Activated CD8-positive, alpha-beta T cell treated with anti-CD3 and anti-CD28 coated beads, Interleukin-2, amount 10 ng/mL, durations not matched to agents 7 days and 5 days (primary cell): ENCODE results near the gene CD247. TPM values are rescaled to one million over a fixed set of nuclear protein-coding genes. Genes with fewer than 3 reads are reported as not detected.

Experiments used
- ATAC-seq: fragments of 150-1000 bp; cut with Tn5 transposase; one replicate; pipeline ENCODE4 v1.10.0; 2021; ENCODE audit warnings: moderate library complexity
- CTCF ChIA-PET: fragments of 350-600 bp; sonication (Branson Sonifier 250); formaldehyde crosslinking; loops from one replicate; lab custom pipeline; 2021; ENCODE audit warnings: antibody characterized with exemption; lab: Charles Lee
- POLR2A ChIA-PET: fragments of 350-600 bp; sonication (Branson Sonifier 250); formaldehyde crosslinking; loops from one replicate; lab custom pipeline; 2021; ENCODE audit warnings: antibody characterized with exemption; lab: Charles Lee
- DNase-seq: peaks from one replicate; pipeline ENCODE4 v3.0.0-alpha.2; 2020
- H3K27ac Mint-ChIP-seq: one replicate; pipeline ENCODE4 v1.8.0; 2021; ENCODE audit warnings: mild to moderate bottlenecking, mixed read lengths
- H3K27me3 Mint-ChIP-seq: one replicate; pipeline ENCODE4 v1.8.0; 2021; ENCODE audit warnings: low read depth, mixed read lengths
- H3K36me3 Mint-ChIP-seq: one replicate; pipeline ENCODE4 v1.8.0; 2021; ENCODE audit warnings: low read depth, mixed read lengths
- H3K4me1 Mint-ChIP-seq: one replicate; pipeline ENCODE4 v1.8.0; 2021; ENCODE audit warnings: low read depth, mixed read lengths
- H3K4me3 Mint-ChIP-seq: one replicate; pipeline ENCODE4 v1.8.0; 2021; ENCODE audit warnings: mild to moderate bottlenecking, mixed read lengths
- H3K9me3 Mint-ChIP-seq: one replicate; pipeline ENCODE4 v1.8.0; 2022; ENCODE audit warnings: mixed read lengths; ENCODE audit not compliant: insufficient read depth
- total RNA-seq, 2 experiments: library from RNA; stranded (reverse); gene quantifications; one replicate each; pipeline ENCODE4 v1.2.3, GENCODE V29; 2021

Gene CD247
- total RNA-seq, 2 experiments from 2014 or later, result 243 to 251 TPM

DNA sequence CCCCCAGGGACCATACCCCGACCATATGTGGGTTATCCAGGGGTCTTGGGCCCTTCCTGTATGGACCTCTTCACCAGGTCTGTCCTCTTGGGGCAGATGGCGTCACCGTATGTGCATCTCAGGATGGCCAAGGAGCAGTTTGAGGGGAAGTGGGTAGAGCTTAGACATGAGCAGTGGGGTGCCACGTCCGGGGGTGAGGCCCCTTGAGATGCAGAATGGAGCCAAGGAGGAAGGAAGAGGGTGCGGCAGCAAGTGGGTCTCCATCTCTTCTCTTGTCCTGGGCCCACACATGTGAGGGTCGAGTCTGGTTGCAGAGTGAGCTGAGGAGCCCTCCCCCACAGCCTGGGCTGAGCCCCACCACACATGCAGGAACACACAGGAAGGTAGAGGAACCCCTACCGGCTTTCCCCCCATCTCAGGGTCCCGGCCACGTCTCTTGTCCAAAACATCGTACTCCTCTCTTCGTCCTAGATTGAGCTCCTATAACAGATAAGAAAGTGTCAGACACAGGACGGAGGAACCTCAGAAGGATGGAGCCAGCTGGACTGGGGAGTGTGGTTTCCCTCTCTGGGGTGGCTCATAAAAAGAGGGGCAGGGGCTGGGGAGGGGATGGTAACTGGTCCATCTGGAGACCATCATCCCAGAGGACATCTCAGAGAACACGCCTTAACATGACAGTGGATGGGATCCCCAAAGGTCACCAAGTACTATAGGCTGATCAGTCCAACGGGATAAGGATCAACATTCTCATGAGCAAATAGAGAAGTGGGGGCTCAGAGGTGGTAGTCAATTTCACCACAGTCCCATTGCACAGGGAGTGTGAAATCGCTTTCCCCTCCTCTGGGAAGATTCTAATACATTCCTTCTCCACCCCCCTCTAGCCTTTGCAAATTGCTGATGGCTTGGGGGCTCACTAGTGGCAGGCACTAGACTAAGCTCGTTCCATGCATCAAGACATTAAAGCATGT is 79.9 kb downstream of the CD247 start:
- Mint-ChIP-seq H3K9me3 (no peaks in the 10 kb centered on the region), H3K27ac (peak overlapping the region; percentile 96), H3K36me3 (peaks cover 77% of the 10 kb centered on the region), H3K4me3 (peak overlapping the region; percentile 73), H3K4me1 (peaks cover 90% of the 10 kb centered on the region), H3K27me3 (no peaks in the 10 kb centered on the region)
- DNase-seq (peak; percentile 67), ATAC-seq (peak; percentile 34)
- ChIA-PET CTCF (interaction anchor here (0.7 to 5.1 kb wide), 12 partner anchors 9 to 171 kb away, joined by 3 to 26 read pairs (median 3); no protein-coding TSS in a partner anchor), POLR2A (interaction anchor here (1.0 to 2.3 kb wide), 3 partner anchors 9 to 79 kb away, joined by 3 to 8 read pairs (median 5); partner anchors contain the start of gene CD247)

DNA sequence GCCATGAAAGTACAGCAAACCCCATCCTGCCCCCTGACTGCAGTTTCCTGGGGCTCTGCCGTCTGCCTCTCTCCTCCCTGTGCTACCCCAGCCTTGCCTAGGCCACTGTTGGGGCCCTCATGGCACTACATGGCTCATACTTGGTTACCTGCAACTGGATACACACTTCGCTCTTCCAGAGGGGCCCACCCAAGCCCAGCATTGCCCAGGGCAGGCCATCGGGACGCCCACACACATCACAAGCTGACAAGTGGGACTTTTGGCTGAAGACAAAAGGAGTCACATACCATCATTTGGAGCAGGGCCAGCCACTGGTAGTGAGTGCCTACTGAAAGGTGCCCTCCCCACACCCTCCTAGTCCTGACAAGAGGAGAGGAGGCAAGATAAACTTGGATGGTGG is 82.8 kb downstream of the CD247 start:
- no peaks in the 10 kb centered on the region for H3K9me3 Mint-ChIP-seq
- POLR2A ChIA-PET, result interaction anchor here (1.2 kb wide), 1 partner anchor 83 kb away, joined by 3 read pairs; the partner anchor contains the start of gene CD247

DNA sequence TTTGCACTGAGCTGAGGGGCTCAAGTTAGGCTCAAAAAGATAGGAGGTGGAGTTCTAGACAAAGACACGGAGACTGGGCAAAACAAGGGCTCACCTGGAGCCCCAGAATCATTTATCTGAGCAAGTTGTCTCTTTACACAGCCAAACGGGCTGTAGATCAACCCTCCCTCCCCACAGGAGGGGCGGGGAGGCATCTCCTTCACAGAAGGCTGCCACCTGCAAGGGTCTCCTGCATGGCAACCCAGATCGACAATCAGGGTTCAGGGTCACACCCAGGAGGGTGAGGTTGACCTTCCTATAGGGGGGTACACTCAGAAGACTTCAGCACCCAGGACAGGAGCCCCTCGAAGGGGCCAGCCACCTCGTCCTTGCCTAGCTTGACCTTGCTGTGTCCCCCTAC is 84.0 kb downstream of the CD247 start:
- ATAC-seq, result no peak
- Mint-ChIP-seq H3K27ac (peak overlapping the region; percentile 60), H3K27me3 (no peaks in the 10 kb centered on the region), H3K4me1 (peaks cover 66% of the 10 kb centered on the region), H3K36me3 (peaks cover 83% of the 10 kb centered on the region), H3K9me3 (no peaks in the 10 kb centered on the region), H3K4me3 (no peak overlapping the region)
- CTCF ChIA-PET, result interaction anchor here (1.0 to 2.2 kb wide), 3 partner anchors 22 to 107 kb away, joined by 3 to 8 read pairs (median 3); no protein-coding TSS in a partner anchor
- POLR2A ChIA-PET, result no interaction called here
- DNase-seq, result no peak

More for the DNA sequence above, 82.8 kb downstream of the CD247 start:
- Mint-ChIP-seq H3K36me3 (peaks cover 81% of the 10 kb centered on the region), H3K27me3 (no peaks in the 10 kb centered on the region), H3K4me3 (no peak overlapping the region), H3K27ac (peak overlapping the region; percentile 87), H3K4me1 (peaks cover 70% of the 10 kb centered on the region)
- CTCF ChIA-PET, result interaction anchor here (1.0 kb wide), 1 partner anchor 12 kb away, joined by 3 read pairs; no protein-coding TSS in a partner anchor
- no peak for ATAC-seq
- no peak for DNase-seq

DNA sequence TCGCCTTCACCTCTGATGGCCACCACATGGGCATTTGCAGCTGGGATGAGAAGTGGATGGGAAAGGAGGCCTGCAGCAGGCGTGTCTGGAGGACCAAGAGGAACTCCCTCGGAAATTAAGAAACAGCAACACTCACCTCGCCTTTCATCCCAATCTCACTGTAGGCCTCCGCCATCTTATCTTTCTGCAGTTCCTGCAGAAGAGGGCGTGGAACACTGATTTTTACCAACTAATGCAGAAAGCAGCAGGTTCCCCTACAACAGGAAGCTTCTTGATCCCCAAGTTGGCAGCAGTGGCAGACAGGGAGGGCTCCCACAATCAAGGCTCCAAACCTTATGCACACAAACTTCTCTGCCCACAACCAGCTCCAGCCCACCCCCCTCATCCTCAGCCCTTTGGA is 84.4 kb downstream of the CD247 start:
- DNase-seq (no peak), ATAC-seq (no peak)
- H3K27ac Mint-ChIP-seq, result peak overlapping the region; percentile 68
- peaks cover 64% of the 10 kb centered on the region for H3K4me1 Mint-ChIP-seq
- ChIA-PET POLR2A (no interaction called here), CTCF (interaction anchor here (1.0 to 2.2 kb wide), 3 partner anchors 22 to 108 kb away, joined by 3 to 8 read pairs (median 3); no protein-coding TSS in a partner anchor)
- peaks cover 80% of the 10 kb centered on the region for H3K36me3 Mint-ChIP-seq
- H3K27me3 Mint-ChIP-seq, result no peaks in the 10 kb centered on the region
- H3K9me3 Mint-ChIP-seq, result no peaks in the 10 kb centered on the region
- H3K4me3 Mint-ChIP-seq, result no peak overlapping the region

DNA sequence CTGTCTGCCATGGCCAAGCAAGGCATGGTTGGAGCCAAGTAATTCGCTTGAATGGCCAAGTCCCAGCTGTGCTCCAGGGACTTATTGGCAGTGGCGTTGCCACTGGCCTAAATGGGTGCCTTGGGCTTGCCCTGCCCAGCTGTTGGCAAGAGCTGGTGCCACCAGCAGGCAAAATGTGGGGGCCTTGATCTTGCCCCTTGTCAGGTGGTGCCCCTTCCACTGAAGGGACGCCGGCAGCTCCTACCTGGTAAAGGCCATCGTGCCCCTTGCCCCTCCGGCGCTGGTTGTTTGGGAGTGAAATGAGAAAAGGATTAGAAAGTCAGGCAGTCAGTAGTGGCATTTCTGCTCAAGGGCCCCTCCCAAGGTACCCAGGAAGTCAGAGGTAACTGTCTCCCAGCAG is 85.5 kb downstream of the CD247 start:
- ChIA-PET POLR2A (no interaction called here), CTCF (interaction anchor here (1.1 to 2.2 kb wide), 4 partner anchors 8 to 107 kb away, joined by 4 to 8 read pairs (median 6); no protein-coding TSS in a partner anchor)
- H3K27me3 Mint-ChIP-seq, result no peaks in the 10 kb centered on the region
- ATAC-seq (no peak), DNase-seq (no peak)
- peaks cover 79% of the 10 kb centered on the region for H3K36me3 Mint-ChIP-seq
- H3K4me3 Mint-ChIP-seq, result no peak overlapping the region
- no peaks in the 10 kb centered on the region for H3K9me3 Mint-ChIP-seq
- peaks cover 64% of the 10 kb centered on the region for H3K4me1 Mint-ChIP-seq
- peak overlapping the region; percentile 16 for H3K27ac Mint-ChIP-seq

DNA sequence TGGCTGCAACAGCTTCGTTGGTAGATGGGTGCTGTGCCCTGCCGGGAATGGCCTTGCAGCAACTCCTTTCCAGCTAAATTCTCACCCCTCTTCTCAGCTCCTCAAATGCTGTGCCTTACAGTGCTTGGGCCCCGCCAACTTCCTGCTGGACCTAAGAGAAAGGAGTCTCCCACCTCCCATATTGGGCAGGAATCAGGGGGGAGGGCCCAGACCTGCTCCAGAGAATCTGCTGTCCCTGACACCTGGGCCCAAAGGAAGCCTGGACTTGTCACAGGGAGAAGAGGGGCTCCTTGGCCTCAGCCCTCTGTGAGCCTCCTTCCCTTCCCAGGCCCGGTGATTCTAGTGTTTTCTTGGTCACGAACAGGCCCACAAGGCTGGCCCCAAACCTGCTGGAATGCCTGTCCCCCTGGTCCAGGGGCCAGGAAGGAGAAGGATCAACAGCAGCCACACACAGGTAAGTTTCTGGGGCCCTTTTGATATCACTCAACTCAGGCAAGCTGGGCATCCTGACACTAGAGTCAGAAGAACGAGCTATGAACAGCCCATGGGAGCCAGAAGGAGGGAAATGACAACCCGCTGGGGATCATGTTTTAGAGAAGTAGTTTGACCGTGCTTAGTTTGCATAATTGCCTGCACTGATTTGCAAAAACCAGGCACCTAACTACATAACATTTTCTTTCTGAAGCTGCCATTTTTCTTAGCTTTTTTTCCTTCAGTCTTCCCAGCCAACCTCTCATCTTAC is 86.2 kb downstream of the CD247 start:
- Mint-ChIP-seq H3K27me3 (no peaks in the 10 kb centered on the region), H3K36me3 (peaks cover 78% of the 10 kb centered on the region), H3K4me1 (peaks cover 58% of the 10 kb centered on the region), H3K9me3 (no peaks in the 10 kb centered on the region), H3K27ac (peak overlapping the region; percentile 39), H3K4me3 (no peak overlapping the region)
- ATAC-seq (no peak), DNase-seq (no peak)
- ChIA-PET POLR2A (no interaction called here), CTCF (interaction anchor here (1.1 to 2.2 kb wide), 4 partner anchors 9 to 108 kb away, joined by 4 to 8 read pairs (median 6); no protein-coding TSS in a partner anchor)

DNA sequence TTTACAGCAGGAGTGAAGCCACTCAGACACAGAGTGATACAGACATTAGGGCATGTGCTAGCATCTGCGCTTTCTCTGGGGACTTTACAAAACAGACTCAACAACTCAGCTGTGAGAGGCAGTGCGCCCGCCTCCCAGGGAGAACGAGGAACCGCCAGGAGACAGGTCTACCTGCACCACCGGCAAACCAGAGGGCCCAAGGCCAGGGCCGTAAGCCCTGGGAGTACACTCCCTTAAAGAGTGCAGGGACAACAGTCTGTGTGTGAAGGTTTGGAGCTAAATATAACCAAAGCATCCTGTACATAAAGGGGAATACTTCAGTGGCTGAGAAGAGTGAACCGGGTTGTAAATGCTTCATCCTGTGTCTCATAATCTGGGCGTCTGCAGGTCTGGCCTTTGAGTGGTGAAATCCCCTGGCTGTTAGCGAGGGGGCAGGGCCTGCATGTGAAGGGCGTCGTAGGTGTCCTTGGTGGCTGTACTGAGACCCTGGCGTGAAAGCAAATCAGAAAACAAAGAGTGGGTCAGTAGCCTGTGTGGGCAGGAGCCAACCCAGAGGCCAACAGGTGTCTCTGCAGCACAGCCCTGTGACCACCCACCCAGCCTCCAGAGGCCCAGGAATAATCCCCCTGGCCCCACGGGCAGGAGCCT is 86.9 kb downstream of the CD247 start:
- peaks cover 51% of the 10 kb centered on the region for H3K4me1 Mint-ChIP-seq
- peak overlapping the region; percentile 76 for H3K27ac Mint-ChIP-seq
- H3K9me3 Mint-ChIP-seq, result no peaks in the 10 kb centered on the region
- ATAC-seq, result peak; percentile 16
- POLR2A ChIA-PET, result no interaction called here
- no peaks in the 10 kb centered on the region for H3K27me3 Mint-ChIP-seq
- H3K4me3 Mint-ChIP-seq, result no peak overlapping the region
- no peak for DNase-seq
- CTCF ChIA-PET, result interaction anchor here (1.0 kb wide), 1 partner anchor 13 kb away, joined by 3 read pairs; no protein-coding TSS in a partner anchor
- H3K36me3 Mint-ChIP-seq, result peaks cover 71% of the 10 kb centered on the region

DNA sequence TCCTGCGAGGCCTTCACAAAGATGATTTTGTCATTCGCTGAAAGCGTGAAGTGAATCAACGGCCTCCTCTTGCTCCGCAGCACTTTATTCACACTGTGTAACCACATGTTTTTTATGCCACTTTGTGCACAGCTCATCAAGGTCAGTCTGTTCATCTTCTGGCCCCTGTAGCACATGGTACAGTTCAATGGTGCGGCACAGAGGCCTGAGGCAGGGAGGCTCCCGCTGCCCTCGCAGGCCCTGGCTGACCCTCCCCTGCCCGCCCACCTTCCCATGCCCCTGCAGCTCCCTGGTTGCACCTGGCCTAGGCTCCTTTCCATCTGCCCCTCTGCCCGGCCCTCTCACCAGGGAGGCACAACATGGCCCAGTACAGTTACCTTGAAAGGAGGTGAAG is 87.5 kb downstream of the CD247 start:
- ATAC-seq (peak; percentile 29), DNase-seq (no peak)
- Mint-ChIP-seq H3K36me3 (peaks cover 66% of the 10 kb centered on the region), H3K27ac (peak overlapping the region; percentile 76), H3K4me1 (peaks cover 46% of the 10 kb centered on the region), H3K27me3 (no peaks in the 10 kb centered on the region), H3K4me3 (no peak overlapping the region), H3K9me3 (no peaks in the 10 kb centered on the region)
- POLR2A ChIA-PET, result no interaction called here
- CTCF ChIA-PET, result interaction anchor here (1.0 kb wide), 1 partner anchor 13 kb away, joined by 3 read pairs; no protein-coding TSS in a partner anchor

DNA sequence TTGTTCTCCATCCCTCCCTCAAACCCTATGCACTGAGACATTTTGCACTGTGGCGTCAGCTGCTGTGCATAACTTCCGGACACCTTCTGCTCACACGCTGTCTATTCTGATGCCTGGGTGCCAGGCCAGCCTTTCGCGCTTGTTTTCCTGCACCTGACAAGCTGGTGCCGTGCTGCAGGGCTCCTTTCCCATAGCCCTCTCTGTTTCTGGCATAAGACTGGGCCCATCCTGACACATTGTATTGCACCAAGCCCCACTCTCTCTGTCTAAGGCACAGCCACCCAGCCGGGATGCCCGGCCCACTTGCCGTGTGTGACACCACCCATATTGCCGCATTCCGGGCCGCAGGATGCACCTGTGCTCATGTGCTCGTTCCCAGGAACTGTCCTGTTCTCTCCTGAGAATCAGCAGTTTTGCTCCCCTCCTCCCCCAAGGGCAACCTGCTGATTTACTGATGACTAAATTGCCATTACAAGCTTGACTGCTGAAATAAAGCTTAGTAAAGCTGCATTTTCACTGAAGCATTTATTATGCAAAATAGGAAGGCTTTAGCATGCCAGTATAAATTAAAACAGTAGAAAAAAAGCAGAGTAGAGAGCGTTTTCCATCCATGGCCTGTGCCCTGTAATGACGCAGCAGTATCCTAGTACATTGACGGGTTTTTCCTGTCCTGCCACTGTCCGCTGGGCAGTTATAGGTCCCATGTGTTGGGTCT is 88.0 kb downstream of the CD247 start:
- CTCF ChIA-PET, result interaction anchor here (0.9 to 2.0 kb wide), 4 partner anchors 9 to 171 kb away, joined by 3 to 5 read pairs (median 3); no protein-coding TSS in a partner anchor

DNA sequence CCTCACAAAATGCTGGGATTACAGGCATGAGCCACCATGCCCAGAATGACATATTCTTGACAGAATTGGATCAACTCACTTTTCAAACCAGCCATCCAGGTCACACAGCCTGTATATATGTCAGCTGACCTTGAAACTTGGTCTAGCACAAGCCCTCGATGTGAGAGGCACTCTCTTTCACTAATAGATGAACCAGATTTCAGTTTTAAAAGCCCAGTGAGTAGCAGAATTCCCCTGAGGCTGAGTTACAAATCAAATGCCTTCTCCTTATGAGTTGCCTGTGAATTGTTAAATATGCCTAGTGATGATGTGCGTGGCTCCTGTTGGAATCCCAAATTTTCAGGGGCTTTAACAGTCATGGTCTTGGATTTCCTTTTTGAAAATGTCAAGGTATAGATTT is 88.7 kb downstream of the CD247 start:
- H3K27me3 Mint-ChIP-seq, result no peaks in the 10 kb centered on the region
- DNase-seq (no peak), ATAC-seq (no peak)
- H3K27ac Mint-ChIP-seq, result no peak overlapping the region
- POLR2A ChIA-PET, result no interaction called here
- no peaks in the 10 kb centered on the region for H3K9me3 Mint-ChIP-seq
- H3K36me3 Mint-ChIP-seq, result peaks cover 59% of the 10 kb centered on the region
- CTCF ChIA-PET, result interaction anchor here (0.9 to 2.5 kb wide), 5 partner anchors 9 to 171 kb away, joined by 3 to 8 read pairs (median 3); no protein-coding TSS in a partner anchor
- H3K4me1 Mint-ChIP-seq, result peaks cover 37% of the 10 kb centered on the region
- H3K4me3 Mint-ChIP-seq, result no peak overlapping the region

More for the DNA sequence above, 88.0 kb downstream of the CD247 start:
- Mint-ChIP-seq H3K27me3 (no peaks in the 10 kb centered on the region), H3K9me3 (no peaks in the 10 kb centered on the region), H3K4me1 (peaks cover 40% of the 10 kb centered on the region), H3K36me3 (peaks cover 60% of the 10 kb centered on the region), H3K27ac (peak overlapping the region; percentile 71), H3K4me3 (no peak overlapping the region)
- ATAC-seq, result no peak
- peak; percentile 28 for DNase-seq
- POLR2A ChIA-PET, result no interaction called here
